Measurements from ENCODE around the gene KCNJ12.
"Not testable (repeated sequence)": the region's sequence is repeated elsewhere in the genome, so short reads cannot be mapped to it uniquely, and the experiment has no call there.

KCNJ12 gene

GRCh38 chr17:21415166-21415990 is 39.2 kb downstream of the KCNJ12 start:
- DNase-seq, result not testable (repeated sequence)

DNA sequence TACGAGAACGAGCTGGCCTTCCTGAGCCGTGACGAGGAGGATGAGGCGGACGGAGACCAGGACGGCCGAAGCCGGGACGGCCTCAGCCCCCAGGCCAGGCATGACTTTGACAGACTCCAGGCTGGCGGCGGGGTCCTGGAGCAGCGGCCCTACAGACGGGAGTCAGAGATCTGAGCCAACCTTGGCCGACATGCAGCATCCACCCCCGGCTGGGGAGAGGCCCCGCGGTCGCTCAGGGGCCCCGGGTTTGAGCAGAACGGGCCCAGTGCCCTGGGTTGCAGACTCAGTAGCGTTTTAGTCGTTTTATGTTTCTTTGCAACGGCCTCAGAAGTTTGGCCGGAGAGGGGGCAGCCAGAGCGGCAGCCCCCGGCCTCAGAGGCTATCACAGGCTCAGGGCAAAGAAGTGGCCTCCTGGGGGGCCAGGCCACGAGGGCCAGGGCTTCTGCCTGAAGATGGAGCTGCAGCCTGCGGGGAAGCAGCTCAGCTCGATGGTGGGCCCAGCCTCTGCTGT is 40.4 kb downstream of the KCNJ12 start:
- not testable (repeated sequence) for DNase-seq

DNA sequence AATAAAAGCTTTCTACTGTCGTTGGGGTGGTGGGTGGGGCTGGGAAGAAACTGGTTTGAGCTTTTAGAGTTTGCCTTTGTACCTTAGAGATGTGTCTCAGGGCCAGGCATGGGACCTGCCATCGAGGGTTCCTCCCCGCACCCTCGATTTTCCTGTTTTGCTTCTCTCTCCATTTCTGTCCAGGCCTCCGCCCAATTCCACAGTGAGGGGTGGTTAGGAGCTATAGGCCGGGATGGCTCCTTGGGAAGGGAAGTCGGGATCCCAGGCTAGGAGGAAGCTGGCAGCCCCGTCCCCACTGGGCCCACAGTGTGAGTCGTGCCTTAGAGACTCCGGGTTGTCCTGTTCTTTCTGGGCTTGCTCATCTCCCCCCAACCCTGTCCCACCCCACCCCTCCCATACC is 41.2 kb downstream of the KCNJ12 start:
- DNase-seq, result not testable (repeated sequence)

GRCh38 chr17:21417921-21418320 is 41.8 kb downstream of the KCNJ12 start:
- DNase-seq, result no peak
- TF ChIP-seq POLR2A (IDR thresholded peaks at IDR 0.05; ENCODE audit: low read length), result no peak
- TF ChIP-seq GATA1 (IDR thresholded peaks at IDR 0.05; ENCODE audit: low read depth, low read length), result no peak

- DNase-seq, result no peak
- TF ChIP-seq POLR2A (IDR thresholded peaks at IDR 0.05; ENCODE audit: low read length) (no peak), GATA1 (IDR thresholded peaks at IDR 0.05; ENCODE audit: low read depth, low read length) (no peak)
Observed at GRCh38 chr17:21418446-21419298, 42.5 kb downstream of the KCNJ12 start.

DNA sequence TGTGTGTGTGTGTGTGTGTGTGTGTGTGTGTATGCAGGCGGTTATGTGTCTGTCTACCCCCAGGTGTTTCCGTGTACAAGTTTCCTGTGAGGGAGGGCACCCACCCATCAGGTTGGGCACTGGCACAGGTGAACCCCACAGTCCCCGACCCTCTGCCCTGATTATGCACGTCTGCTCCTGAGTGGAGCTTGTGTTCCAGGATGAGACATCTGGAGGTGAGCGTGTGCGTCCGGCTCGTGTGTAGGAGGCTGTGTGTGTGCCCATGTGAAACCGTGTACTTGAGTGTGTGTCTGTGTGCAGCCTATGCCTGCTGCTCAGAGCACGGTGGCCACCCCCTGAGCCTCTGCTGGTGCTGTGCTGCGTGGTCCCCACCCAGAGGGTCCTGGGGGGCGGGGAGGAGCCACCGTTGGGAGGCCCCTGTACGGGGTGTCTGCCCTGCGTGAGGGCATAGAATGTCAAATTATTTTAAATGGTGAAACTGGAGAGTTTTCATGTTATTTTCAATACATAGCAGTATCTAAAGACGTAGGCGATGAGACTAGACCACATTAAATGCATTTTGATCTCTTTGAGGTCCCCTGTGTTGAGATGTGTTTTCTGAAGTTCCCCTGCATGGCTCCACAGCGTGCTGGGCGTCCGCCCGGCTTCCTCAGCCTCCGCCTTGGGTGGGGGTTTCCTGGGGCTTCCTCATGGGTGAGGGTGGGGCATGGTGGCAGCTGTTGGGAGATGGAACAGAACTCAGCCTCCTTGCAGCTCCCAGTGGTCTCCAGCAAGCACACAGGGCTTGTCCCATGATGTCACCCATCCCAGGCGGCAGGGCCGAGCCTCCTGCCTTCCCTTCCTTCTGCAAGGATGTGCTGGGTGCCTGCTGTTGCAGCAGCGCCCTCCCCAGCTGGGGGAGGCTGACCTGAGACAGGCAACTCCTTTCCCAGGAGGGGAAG is 43.4 kb downstream of the KCNJ12 start:
- no peak for DNase-seq

DNA sequence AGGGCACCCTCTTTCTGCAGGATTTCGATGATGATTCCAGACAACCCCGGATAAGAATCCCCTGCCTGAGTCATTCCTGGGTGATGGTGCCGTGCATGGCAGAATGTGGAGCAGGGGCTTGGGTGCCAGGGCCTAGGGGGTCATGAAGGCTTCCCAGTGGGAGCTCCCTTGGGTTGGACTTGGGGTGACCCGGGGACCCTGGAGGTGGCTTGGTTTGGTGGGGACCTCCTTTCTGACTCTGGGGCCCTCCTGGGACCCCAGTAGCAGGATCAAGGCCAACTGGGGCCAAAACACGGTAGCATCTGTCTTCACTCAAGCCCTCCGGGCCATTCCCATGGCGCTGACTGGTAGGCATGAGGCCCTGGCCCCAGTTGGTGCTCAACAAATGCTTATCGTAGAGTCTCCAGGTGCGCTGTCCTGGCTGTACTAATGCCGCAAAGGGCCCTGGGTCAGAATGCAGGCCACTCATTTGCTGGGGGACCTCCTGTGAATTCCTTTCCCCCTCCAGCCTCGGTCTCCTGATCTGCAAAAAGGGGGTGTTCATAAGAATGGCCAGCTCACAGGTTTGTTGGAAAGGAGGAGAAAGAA is 44.4 kb downstream of the KCNJ12 start:
- DNase-seq, result not testable (repeated sequence)

More for the DNA sequence above, 43.4 kb downstream of the KCNJ12 start:
- TF ChIP-seq GATA1 (IDR thresholded peaks at IDR 0.05; ENCODE audit: low read depth, low read length) (no peak), POLR2A (IDR thresholded peaks at IDR 0.05; ENCODE audit: low read length) (no peak)

- not testable (repeated sequence) for DNase-seq
Observed at GRCh38 chr17:21421421-21422310, 45.5 kb downstream of the KCNJ12 start.

DNA sequence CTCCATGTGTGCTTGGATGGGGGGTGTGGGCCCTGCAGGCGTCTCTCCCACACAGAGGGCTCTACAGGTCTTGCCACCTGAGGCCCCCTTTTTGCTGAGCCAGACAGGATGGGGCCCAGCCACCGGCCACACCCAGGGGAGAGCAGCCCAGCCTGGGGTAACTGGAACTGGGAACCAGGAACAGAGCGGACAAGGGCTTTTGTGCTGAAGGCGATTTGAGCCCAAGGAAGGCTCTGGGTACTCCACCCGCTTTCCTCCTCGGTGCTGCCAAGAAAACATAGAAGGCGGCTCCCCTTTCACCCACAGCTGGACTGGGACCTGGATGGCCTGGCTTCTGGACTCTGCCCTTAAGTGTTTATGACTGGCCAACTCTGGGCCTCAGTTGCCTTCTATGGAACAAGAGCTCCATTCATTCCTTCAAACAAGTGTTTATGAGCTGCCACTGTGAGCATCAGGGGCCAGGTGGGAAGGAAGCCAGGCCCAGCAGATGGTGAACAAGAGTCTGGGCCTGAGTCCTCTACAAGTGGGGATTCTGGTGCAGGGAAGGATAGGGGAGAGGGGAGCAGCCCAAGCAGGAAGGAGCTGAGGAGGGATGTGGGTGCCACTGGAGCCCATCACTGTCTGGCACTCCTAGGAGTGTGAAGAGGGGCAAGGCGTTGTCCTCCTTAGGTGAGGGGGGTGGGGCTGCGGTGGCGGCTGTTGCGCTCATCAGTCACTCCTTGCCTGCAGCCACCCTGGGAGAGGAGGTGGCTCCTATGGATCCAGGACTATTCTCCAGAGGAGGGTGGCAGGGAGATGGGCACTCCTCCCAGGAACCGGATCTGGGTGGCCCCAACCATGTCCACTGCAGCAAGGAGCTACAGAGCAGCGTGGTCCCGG is 46.4 kb downstream of the KCNJ12 start:
- not testable (repeated sequence) for DNase-seq

- DNase-seq, result not testable (repeated sequence)
Observed at GRCh38 chr17:21423190-21423493, 47.0 kb downstream of the KCNJ12 start.

GRCh38 chr17:21424697-21425096 is 48.5 kb downstream of the KCNJ12 start:
- DNase-seq, result not testable (repeated sequence)

- TF ChIP-seq GATA1 (IDR thresholded peaks at IDR 0.05; ENCODE audit: low read depth, low read length) (no peak), POLR2A (IDR thresholded peaks at IDR 0.05; ENCODE audit: low read length) (no peak)
- DNase-seq, result no peak
Observed at GRCh38 chr17:21425321-21425720, 49.2 kb downstream of the KCNJ12 start.

- TF ChIP-seq POLR2A (IDR thresholded peaks at IDR 0.05; ENCODE audit: low read length) (no peak), GATA1 (IDR thresholded peaks at IDR 0.05; ENCODE audit: low read depth, low read length) (no peak)
- no peak for DNase-seq
Observed at GRCh38 chr17:21425736-21426135, 49.6 kb downstream of the KCNJ12 start.

DNA sequence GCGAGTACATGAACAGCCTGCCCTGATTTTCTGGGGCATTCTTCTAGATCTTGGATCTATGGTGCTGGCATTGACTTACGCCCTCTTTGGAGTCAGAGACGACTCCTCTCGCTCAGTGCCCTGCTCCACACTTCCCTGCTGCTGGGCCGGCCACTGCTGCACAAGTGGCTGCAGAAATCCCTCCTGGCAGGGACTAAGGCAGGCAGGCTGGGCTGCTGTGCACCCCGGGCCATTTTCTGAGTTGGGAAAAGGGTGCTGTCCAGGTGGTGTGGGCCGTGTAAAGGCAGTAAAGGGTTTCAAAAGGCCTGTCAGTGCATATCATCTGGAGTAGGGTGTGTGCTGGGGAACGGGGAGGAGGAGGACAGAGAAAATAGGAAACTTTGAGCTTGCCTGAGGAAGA is 50.1 kb downstream of the KCNJ12 start:
- not testable (repeated sequence) for DNase-seq

DNA sequence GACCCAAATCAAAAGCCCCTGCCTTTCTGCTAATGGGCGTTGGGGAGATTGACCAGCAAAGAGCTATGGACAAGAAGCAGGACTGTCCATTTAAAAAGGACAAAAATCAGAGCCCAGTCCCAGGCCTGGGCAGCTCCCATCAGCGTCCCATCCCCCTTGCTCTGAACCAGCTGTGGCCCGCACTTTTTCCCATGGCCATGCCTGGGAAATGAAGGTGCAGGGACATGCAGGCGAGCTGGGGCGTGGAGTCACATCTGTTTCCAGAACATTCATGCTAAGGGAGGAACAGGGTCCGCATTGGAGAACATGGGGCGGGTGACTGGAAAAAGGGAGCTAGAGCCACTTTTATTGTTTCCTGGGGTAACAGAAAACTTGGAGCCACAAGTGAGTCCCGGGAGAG is 50.7 kb downstream of the KCNJ12 start:
- not testable (repeated sequence) for DNase-seq

DNA sequence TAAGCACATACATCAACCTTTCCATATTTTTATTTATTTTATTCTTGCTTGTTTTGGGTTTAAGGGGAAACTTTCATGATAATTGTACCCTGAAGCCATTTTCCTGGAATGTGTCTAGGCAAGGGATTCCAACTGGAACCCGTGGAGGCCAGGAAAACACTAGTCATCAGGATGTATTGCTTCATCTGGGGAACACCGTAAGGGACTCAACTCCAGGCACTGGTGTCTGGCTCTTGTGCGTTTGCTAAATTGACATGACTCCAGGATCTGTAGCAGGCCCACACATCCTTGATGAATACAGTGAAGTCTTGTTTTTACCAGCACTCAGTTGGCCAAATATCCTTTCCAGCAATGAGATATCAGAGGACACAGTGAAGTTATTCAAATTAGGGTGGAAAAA is 51.6 kb downstream of the KCNJ12 start:
- not testable (repeated sequence) for DNase-seq

- DNase-seq, result not testable (repeated sequence)
Observed at GRCh38 chr17:21428752-21429424, 52.7 kb downstream of the KCNJ12 start.
